ENCODE measurements around the gene PLXNC1. TPM values are rescaled to one million over a fixed set of nuclear protein-coding genes. Genes with fewer than 3 reads are reported as not detected.
A peak's percentile ranks its signal among the peaks of the same experiment; 100 is the strongest.

PLXNC1 gene
- total and polyA plus RNA-seq, 4 experiments from 2014 or later: 2.9 to 27.6 (median 17.3) TPM

DNA sequence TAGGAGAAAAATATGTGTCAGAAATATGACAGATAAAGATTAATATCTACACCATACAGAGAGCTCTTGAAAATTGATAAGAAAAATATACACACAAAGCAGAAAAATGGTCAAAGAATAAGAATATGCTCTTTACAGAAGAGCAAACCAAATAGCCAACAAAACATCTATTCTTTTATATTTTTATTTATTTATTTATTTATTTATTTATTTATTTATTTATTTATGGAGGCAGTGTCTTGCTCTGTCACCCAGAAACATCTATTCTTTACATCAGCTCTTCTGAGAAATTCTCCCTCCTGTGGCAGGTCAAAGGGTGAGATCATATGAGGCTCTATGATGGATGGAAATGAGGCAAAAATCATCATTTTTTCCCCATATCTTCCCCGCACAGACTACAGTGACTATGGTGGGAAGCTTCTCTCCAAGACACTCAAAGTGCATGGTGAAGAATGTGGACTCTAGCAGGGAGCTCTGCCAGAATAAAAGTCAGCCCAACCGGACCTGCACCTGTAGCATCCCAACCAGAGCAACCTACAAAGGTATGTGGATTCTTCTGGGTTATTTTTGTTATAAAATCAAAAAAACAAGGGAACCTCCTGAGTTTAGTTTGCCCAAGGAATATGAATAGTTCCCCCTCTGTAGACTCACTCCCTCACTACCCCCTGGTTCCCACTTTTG lies 71.4 kb downstream of the PLXNC1 start:
- no peaks in the 10 kb centered on the region for H3K27me3 Mint-ChIP-seq

DNA sequence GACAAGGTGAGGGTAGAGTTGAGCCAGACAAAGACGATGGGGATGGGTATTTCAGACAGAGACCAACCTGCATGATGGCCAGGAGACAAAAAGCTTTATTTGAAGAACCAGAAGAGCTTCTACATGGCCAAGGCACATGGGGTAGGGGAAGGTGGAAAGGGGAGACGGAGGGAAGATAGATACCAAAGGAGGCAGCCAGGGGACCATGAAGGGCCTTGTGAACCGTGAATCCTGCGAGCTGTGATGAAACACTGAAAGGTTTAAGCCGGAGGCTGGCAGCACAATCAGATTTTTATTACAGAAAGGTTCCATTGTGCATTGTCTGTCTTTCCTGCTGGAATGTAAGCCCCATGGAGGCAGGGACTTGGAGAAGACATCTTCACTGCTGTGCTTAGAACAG lies 72.4 kb downstream of the PLXNC1 start:
- no peak overlapping the region for H3K4me3 ChIP-seq (ENCODE audit: low read length in 2 of 2)
- no peaks in the 10 kb centered on the region for H3K4me1 ChIP-seq (ENCODE audit: insufficient read depth, low read length)
- no peak overlapping the region for H3K27ac ChIP-seq (ENCODE audit: low read depth, low read length)
- CTCF ChIA-PET (ENCODE audit: partially characterized antibody): no interaction called here
- POLR2A ChIA-PET (ENCODE audit: partially characterized antibody): interaction anchor here (1.2 kb wide), 1 partner anchor 13 kb away, joined by 3 read pairs; no protein-coding TSS in a partner anchor
- intact Hi-C loops (cut with micrococcal nuclease): no loop called here
- no peaks in the 10 kb centered on the region for H3K36me3 ChIP-seq (ENCODE audit: insufficient read depth, low read length)
- Mint-ChIP-seq H3K27me3 (no peaks in the 10 kb centered on the region), H3K9me3 (no peaks in the 10 kb centered on the region), H3K36me3 (peaks cover 44 to 48% of the 10 kb centered on the region in 2 donors), H3K4me1 (no peaks in the 10 kb centered on the region), H3K4me3 (no peak overlapping the region), H3K27ac (peak overlapping the region in 1 of 7 donors; percentile 65)
- H3K9me3 ChIP-seq (ENCODE audit: control insufficient read depth in 1 of 2, low read length in 2 of 2): no peaks in the 10 kb centered on the region
- H3K27me3 ChIP-seq (ENCODE audit: insufficient read depth, low read length): no peaks in the 10 kb centered on the region
- no peak for DNase-seq

More for the DNA sequence above, 71.4 kb downstream of the PLXNC1 start:
- ChIA-PET POLR2A (ENCODE audit: partially characterized antibody) (no interaction called here), CTCF (ENCODE audit: partially characterized antibody) (interaction anchor here (0.9 kb wide), 1 partner anchor 12 kb away, joined by 3 read pairs; no protein-coding TSS in a partner anchor)
- no peak overlapping the region for H3K27ac Mint-ChIP-seq
- no peaks in the 10 kb centered on the region for H3K9me3 Mint-ChIP-seq
- intact Hi-C loops (cut with micrococcal nuclease): no loop called here
- DNase-seq: no peak
- peaks cover 39 to 40% of the 10 kb centered on the region in 2 donors for H3K36me3 Mint-ChIP-seq
- no peaks in the 10 kb centered on the region for H3K9me3 ChIP-seq (ENCODE audit: control insufficient read depth in 1 of 2, low read length in 2 of 2)
- no peak overlapping the region for H3K4me3 ChIP-seq (ENCODE audit: low read length in 2 of 2)
- no peaks in the 10 kb centered on the region for H3K4me1 ChIP-seq (ENCODE audit: insufficient read depth, low read length)
- no peak overlapping the region for H3K27ac ChIP-seq (ENCODE audit: low read depth, low read length)
- no peaks in the 10 kb centered on the region for H3K27me3 ChIP-seq (ENCODE audit: insufficient read depth, low read length)
- no peaks in the 10 kb centered on the region for H3K36me3 ChIP-seq (ENCODE audit: insufficient read depth, low read length)
- no peak overlapping the region for H3K4me3 Mint-ChIP-seq
- H3K4me1 Mint-ChIP-seq: no peaks in the 10 kb centered on the region

DNA sequence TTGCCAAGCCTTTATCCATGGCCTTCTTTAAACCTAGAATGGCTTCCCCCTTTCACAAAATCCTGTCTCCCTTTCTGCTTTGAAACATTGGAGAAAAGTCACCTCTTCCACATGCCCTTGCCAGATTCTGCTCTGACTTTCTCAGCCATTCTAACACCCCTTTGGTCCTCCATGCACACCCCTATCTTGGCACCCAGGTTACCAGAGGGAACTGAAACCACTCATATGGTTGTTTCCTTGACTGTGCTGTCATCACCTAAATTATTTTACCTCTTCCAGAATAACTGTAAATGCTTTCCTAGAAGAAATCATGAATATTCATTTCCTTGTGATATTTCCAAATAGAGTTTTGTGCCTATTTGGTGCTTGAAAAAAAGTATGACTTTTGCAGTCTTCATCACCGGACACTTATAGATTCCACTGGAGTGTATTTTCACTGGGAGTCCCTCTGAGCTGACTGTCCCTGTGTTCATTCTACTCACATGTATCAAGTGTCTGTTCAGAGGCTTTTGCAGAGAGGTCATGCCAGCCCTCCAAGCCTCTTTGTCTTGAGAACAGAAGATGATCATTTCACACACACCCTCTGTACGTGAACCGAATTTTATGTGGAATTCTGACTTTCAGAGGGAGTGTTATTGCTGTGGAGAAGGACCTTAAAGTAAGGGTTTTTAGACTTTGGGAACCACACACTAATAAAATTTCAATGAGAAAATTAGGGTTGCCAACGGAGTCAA lies 74.1 kb downstream of the PLXNC1 start:
- peak overlapping the region in 2 of 7 donors; percentile 25 to 69 for H3K27ac Mint-ChIP-seq
- Histone ChIP-seq H3K9me3 (ENCODE audit: control insufficient read depth in 1 of 2, low read length in 2 of 2) (no peaks in the 10 kb centered on the region), H3K36me3 (ENCODE audit: insufficient read depth, low read length) (no peaks in the 10 kb centered on the region), H3K27ac (ENCODE audit: low read depth, low read length) (no peak overlapping the region), H3K4me3 (ENCODE audit: low read length in 2 of 2) (no peak overlapping the region), H3K27me3 (ENCODE audit: insufficient read depth, low read length) (no peaks in the 10 kb centered on the region), H3K4me1 (ENCODE audit: insufficient read depth, low read length) (no peaks in the 10 kb centered on the region)
- peaks cover 58 to 63% of the 10 kb centered on the region in 2 donors for H3K36me3 Mint-ChIP-seq
- H3K4me1 Mint-ChIP-seq: peaks cover 0 to 1% (median 0%) of the 10 kb centered on the region in 4 donors
- ChIA-PET POLR2A (ENCODE audit: partially characterized antibody) (no interaction called here), CTCF (ENCODE audit: partially characterized antibody) (no interaction called here)
- no peaks in the 10 kb centered on the region for H3K27me3 Mint-ChIP-seq
- no peak overlapping the region for H3K4me3 Mint-ChIP-seq
- DNase-seq: no peak
- H3K9me3 Mint-ChIP-seq: peaks cover 0 to 1% (median 0%) of the 10 kb centered on the region in 8 donors
- intact Hi-C loops (cut with micrococcal nuclease): no loop called here

DNA sequence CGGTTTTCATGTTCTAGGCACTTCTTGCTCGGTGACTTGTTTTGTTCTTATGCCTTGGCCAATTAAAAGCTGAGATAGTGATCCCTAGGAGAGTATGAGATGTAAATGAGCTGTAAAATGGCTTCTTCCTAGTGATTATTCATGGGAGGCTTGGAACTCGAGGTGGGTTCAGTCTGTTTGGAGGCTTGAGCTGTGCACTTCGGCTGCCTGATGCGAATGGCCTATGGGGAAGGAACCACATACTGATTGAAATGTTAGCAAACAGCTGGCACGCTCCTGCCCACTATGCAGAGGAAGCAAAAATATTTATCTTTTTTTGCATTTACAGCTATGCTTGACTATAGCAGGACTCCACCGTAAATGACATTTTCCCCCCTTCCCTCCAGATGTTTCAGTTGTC lies 75.5 kb downstream of the PLXNC1 start:
- Mint-ChIP-seq H3K27me3 (no peaks in the 10 kb centered on the region), H3K36me3 (peaks cover 72 to 75% of the 10 kb centered on the region in 2 donors), H3K9me3 (peaks cover 0 to 2% (median 0%) of the 10 kb centered on the region in 8 donors), H3K4me3 (no peak overlapping the region), H3K27ac (no peak overlapping the region), H3K4me1 (peaks cover 0 to 3% (median 2%) of the 10 kb centered on the region in 4 donors)
- Histone ChIP-seq H3K9me3 (ENCODE audit: control insufficient read depth in 1 of 2, low read length in 2 of 2) (no peaks in the 10 kb centered on the region), H3K4me1 (ENCODE audit: insufficient read depth, low read length) (no peaks in the 10 kb centered on the region), H3K27ac (ENCODE audit: low read depth, low read length) (no peak overlapping the region), H3K36me3 (ENCODE audit: insufficient read depth, low read length) (no peaks in the 10 kb centered on the region), H3K4me3 (ENCODE audit: low read length in 2 of 2) (no peak overlapping the region), H3K27me3 (ENCODE audit: insufficient read depth, low read length) (no peaks in the 10 kb centered on the region)
- intact Hi-C loops (cut with micrococcal nuclease): no loop called here
- no peak for DNase-seq
- ChIA-PET POLR2A (ENCODE audit: partially characterized antibody) (no interaction called here), CTCF (ENCODE audit: partially characterized antibody) (no interaction called here)

DNA sequence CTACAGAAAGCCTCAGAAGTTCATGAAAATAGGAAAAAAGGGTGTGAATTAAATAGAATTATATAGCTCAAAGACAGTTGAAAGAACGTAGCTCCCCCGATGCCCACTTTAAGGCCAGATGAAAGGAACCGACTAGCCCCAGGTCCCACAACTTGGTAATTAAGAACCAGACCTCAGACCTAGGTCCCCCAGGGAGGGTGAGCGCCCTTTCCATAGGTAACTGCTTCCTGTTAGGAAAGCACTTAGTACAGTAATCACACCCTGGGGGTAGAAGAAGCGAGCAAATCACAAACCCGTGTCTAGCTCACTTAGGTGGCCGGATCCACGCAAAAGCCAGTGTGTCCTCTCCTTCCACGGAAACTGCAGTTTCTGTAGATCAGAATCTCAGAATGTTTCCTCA lies 77.1 kb downstream of the PLXNC1 start:
- intact Hi-C loops (cut with micrococcal nuclease): no loop called here
- peaks cover 8 to 13% (median 11%) of the 10 kb centered on the region in 4 donors for H3K4me1 Mint-ChIP-seq
- no peaks in the 10 kb centered on the region for H3K27me3 ChIP-seq (ENCODE audit: insufficient read depth, low read length)
- H3K9me3 ChIP-seq (ENCODE audit: control insufficient read depth in 1 of 2, low read length in 2 of 2): no peaks in the 10 kb centered on the region
- peaks cover 75% of the 10 kb centered on the region in 2 donors for H3K36me3 Mint-ChIP-seq
- H3K4me1 ChIP-seq (ENCODE audit: insufficient read depth, low read length): peaks cover 10% of the 10 kb centered on the region
- POLR2A ChIA-PET (ENCODE audit: partially characterized antibody): no interaction called here
- H3K36me3 ChIP-seq (ENCODE audit: insufficient read depth, low read length): no peaks in the 10 kb centered on the region
- no peak overlapping the region for H3K27ac ChIP-seq (ENCODE audit: low read depth, low read length)
- no peak for DNase-seq
- H3K4me3 ChIP-seq (ENCODE audit: low read length in 2 of 2): no peak overlapping the region
- CTCF ChIA-PET (ENCODE audit: partially characterized antibody): interaction anchor here (1.4 kb wide), 1 partner anchor 29 kb away, joined by 3 read pairs; no protein-coding TSS in a partner anchor
- no peaks in the 10 kb centered on the region for H3K27me3 Mint-ChIP-seq
- no peak overlapping the region for H3K4me3 Mint-ChIP-seq
- H3K27ac Mint-ChIP-seq: no peak overlapping the region
- peaks cover 0 to 2% (median 0%) of the 10 kb centered on the region in 8 donors for H3K9me3 Mint-ChIP-seq

DNA sequence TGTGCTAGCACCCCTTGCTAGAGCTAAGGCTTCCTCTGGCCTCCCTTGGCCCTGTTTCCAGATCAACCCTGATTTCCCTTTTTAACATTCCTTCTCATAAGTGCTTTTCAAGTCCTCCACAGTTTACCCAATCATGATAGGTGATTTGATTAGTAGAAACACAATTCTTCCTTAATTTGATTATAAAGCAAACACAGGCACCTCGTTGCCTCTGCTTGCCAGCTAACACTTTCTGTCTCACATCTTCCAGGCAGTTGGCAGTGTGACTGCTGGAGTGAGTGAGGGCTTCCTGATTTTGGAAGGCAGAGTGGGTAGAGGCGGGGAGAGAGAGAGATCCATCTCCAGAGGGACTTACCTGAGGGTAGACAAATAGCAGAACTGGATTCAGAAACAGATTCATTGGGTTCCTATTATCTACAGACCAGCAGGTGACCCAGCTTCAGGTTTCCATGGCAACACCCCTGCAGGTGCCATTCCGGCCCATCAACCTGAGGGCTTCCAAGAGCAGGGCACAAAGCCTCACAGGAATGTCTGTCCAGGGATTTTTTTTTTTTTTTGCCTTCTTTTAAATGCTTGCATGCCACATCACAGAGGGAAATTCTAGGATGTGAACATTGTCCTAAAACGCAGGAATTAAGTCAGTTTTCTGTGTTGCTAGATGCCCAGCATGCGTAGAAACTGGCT lies 77.7 kb downstream of the PLXNC1 start:
- H3K36me3 Mint-ChIP-seq: peaks cover 71 to 74% of the 10 kb centered on the region in 2 donors
- DNase-seq: no peak
- Histone ChIP-seq H3K4me3 (ENCODE audit: low read length in 2 of 2) (no peak overlapping the region), H3K9me3 (ENCODE audit: control insufficient read depth in 1 of 2, low read length in 2 of 2) (no peaks in the 10 kb centered on the region), H3K36me3 (ENCODE audit: insufficient read depth, low read length) (no peaks in the 10 kb centered on the region), H3K4me1 (ENCODE audit: insufficient read depth, low read length) (peaks cover 14% of the 10 kb centered on the region), H3K27ac (ENCODE audit: low read depth, low read length) (no peak overlapping the region), H3K27me3 (ENCODE audit: insufficient read depth, low read length) (no peaks in the 10 kb centered on the region)
- peaks cover 0 to 2% (median 0%) of the 10 kb centered on the region in 8 donors for H3K9me3 Mint-ChIP-seq
- peak overlapping the region in 4 of 7 donors; percentile 29 to 75 (median 61) for H3K27ac Mint-ChIP-seq
- H3K4me1 Mint-ChIP-seq: peaks cover 11 to 18% (median 16%) of the 10 kb centered on the region in 4 donors
- ChIA-PET CTCF (ENCODE audit: partially characterized antibody) (interaction anchor here (1.4 kb wide), 1 partner anchor 29 kb away, joined by 3 read pairs; no protein-coding TSS in a partner anchor), POLR2A (ENCODE audit: partially characterized antibody) (no interaction called here)
- H3K27me3 Mint-ChIP-seq: no peaks in the 10 kb centered on the region
- H3K4me3 Mint-ChIP-seq: no peak overlapping the region
- intact Hi-C loops (cut with micrococcal nuclease): no loop called here

DNA sequence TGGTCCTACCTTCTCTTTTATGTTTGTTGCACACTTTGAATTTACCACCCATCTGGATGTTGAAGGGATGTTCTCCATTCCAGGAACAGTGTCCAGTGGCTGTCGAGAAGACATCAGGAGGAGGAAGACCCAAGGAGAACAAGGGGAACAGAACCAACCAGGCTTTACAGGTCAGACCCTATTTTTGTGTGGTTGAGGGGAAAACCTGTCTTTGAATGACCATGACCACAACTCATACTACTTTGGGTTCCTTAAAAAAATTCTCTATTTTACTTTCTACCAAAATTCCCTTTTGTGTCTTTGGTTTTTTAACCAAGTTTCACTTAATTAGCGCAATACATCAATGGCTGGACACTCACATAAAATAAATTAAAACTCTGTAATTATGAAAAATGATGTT lies 78.7 kb downstream of the PLXNC1 start:
- intact Hi-C loops (cut with micrococcal nuclease): no loop called here
- no peaks in the 10 kb centered on the region for H3K9me3 ChIP-seq (ENCODE audit: control insufficient read depth in 1 of 2, low read length in 2 of 2)
- no peaks in the 10 kb centered on the region for H3K27me3 Mint-ChIP-seq
- no peaks in the 10 kb centered on the region for H3K36me3 ChIP-seq (ENCODE audit: insufficient read depth, low read length)
- no peak for DNase-seq
- no peaks in the 10 kb centered on the region for H3K27me3 ChIP-seq (ENCODE audit: insufficient read depth, low read length)
- CTCF ChIA-PET (ENCODE audit: partially characterized antibody): no interaction called here
- H3K4me3 ChIP-seq (ENCODE audit: low read length in 2 of 2): no peak overlapping the region
- peaks cover 11 to 25% (median 19%) of the 10 kb centered on the region in 4 donors for H3K4me1 Mint-ChIP-seq
- POLR2A ChIA-PET (ENCODE audit: partially characterized antibody): no interaction called here
- peaks cover 14% of the 10 kb centered on the region for H3K4me1 ChIP-seq (ENCODE audit: insufficient read depth, low read length)
- no peak overlapping the region for H3K27ac ChIP-seq (ENCODE audit: low read depth, low read length)
- H3K27ac Mint-ChIP-seq: no peak overlapping the region
- H3K36me3 Mint-ChIP-seq: peaks cover 61 to 70% of the 10 kb centered on the region in 2 donors
- peaks cover 0 to 2% (median 0%) of the 10 kb centered on the region in 8 donors for H3K9me3 Mint-ChIP-seq
- no peak overlapping the region for H3K4me3 Mint-ChIP-seq
